HEK293 (cell line): ENCODE results near the gene BORCS5.
A peak's percentile ranks its signal among the peaks of the same experiment; 100 is the strongest.

Experiments used
- CTCF ChIA-PET: fragments of 350-600 bp; formaldehyde crosslinking; extraction: SDS; loops from one replicate; lab custom pipeline; 2021; ENCODE audit warnings: antibody characterized with exemption; lab: Yijun Ruan, JAX
- POLR2A ChIA-PET: fragments of 300-600 bp; formaldehyde crosslinking; extraction: SDS; loops from one replicate; lab custom pipeline; 2020; ENCODE audit warnings: antibody characterized with exemption, inconsistent platforms; lab: Yijun Ruan, JAX
- H3K27ac ChIP-seq: fragments of 200-500 bp; sonication (Bioruptor generic); 2 replicates; pipeline ENCODE4 v1.5.1; 2014; ENCODE audit warnings: low read depth, low read length, control low read depth, inconsistent platforms; ENCODE audit errors: extremely low read depth
- H3K36me3 ChIP-seq, 2 experiments: fragments of 200-500 bp in 1 of 2; sonication (Bioruptor generic) in 1 of 2; 1 replicate in 1 of 2; 2 replicates in 1 of 2; pipeline ENCODE4 v1.5.1; 2014 to 2017; ENCODE audit warnings: inconsistent platforms in 2 of 2, low read length in 2 of 2; ENCODE audit not compliant: control insufficient read depth in 2 of 2, insufficient read depth in 1 of 2
- H3K4me1 ChIP-seq: fragments of 200-500 bp; sonication (Bioruptor generic); 2 replicates; pipeline ENCODE4 v1.5.1; 2014; ENCODE audit warnings: mild to moderate bottlenecking, low read length, inconsistent platforms; ENCODE audit not compliant: control insufficient read depth, insufficient read depth
- H3K4me3 ChIP-seq: 2 replicates; pipeline ENCODE4 v1.5.1; 2011; ENCODE audit warnings: low read depth, mild to moderate bottlenecking, control low read depth, low read length, moderate library complexity
- H3K9me3 ChIP-seq: fragments of 200-500 bp; sonication (Bioruptor generic); 2 replicates; pipeline ENCODE4 v1.5.1; 2014; ENCODE audit warnings: low read depth, low read length, inconsistent platforms; ENCODE audit not compliant: control insufficient read depth, insufficient read depth
- BCL11B ChIP-seq: fragments of 450-650 bp; formaldehyde crosslinking; IDR thresholded peaks from 2 replicates; pipeline ENCODE4 v1.5.1; 2016; ENCODE audit warnings: low read depth, missing biosample characterization, missing genetic modification characterization
- GLI2 ChIP-seq: fragments of 450-650 bp; formaldehyde crosslinking; IDR thresholded peaks from 2 replicates; pipeline ENCODE4; 2017; ENCODE audit warnings: missing biosample characterization, missing genetic modification characterization, low read depth, borderline replicate concordance
- HIC1 ChIP-seq: fragments of 450-650 bp; formaldehyde crosslinking; IDR thresholded peaks from 2 replicates; pipeline ENCODE4 v1.5.1; 2016; ENCODE audit warnings: missing biosample characterization, missing genetic modification characterization
- HOXD13 ChIP-seq: sonication (generic); formaldehyde crosslinking; IDR thresholded peaks from 2 replicates; pipeline ENCODE4 v1.8.0; 2022; ENCODE audit warnings: missing genetic modification reagents, borderline replicate concordance
- KLF10 ChIP-seq: fragments of 450-650 bp; IDR thresholded peaks from 2 replicates; pipeline ENCODE4 v1.5.1; 2018; ENCODE audit warnings: missing biosample characterization, mild to moderate bottlenecking, missing genetic modification characterization
- MZF1 ChIP-seq: fragments of 450-650 bp; formaldehyde crosslinking; IDR thresholded peaks from 2 replicates; pipeline ENCODE4 v1.5.1; 2017; ENCODE audit warnings: missing biosample characterization, missing genetic modification characterization, borderline replicate concordance
- SP7 ChIP-seq: fragments of 450-650 bp; formaldehyde crosslinking; IDR thresholded peaks from 2 replicates; pipeline ENCODE4 v1.5.1; 2016; ENCODE audit warnings: missing biosample characterization, missing genetic modification characterization
- ZBTB1 ChIP-seq: fragments of 450-650 bp; formaldehyde crosslinking; IDR thresholded peaks from 2 replicates; pipeline ENCODE4 v1.5.1; 2016; ENCODE audit warnings: missing biosample characterization, missing genetic modification characterization
- ZFHX2 ChIP-seq: fragments of 450-650 bp; formaldehyde crosslinking; conservative IDR thresholded peaks from 2 replicates; pipeline ENCODE4 v1.5.1; 2016; ENCODE audit warnings: missing biosample characterization, missing genetic modification characterization
- ZNF239 ChIP-seq: fragments of 450-650 bp; formaldehyde crosslinking; IDR thresholded peaks from 2 replicates; pipeline ENCODE4 v1.5.1; 2016; ENCODE audit warnings: missing biosample characterization, missing genetic modification characterization
- ZNF292 ChIP-seq: fragments of 450-650 bp; formaldehyde crosslinking; IDR thresholded peaks from 2 replicates; pipeline ENCODE4 v1.5.1; 2016; ENCODE audit warnings: low read depth, missing biosample characterization, missing genetic modification characterization, borderline replicate concordance
- ZNF324 ChIP-seq: fragments of 450-650 bp; formaldehyde crosslinking; IDR thresholded peaks from 2 replicates; pipeline ENCODE4 v1.5.1; 2016; ENCODE audit warnings: missing biosample characterization, missing genetic modification characterization
- ZNF585B ChIP-seq: fragments of 450-650 bp; formaldehyde crosslinking; IDR thresholded peaks from 2 replicates; pipeline ENCODE4 v1.5.1; 2016; ENCODE audit warnings: missing biosample characterization, missing genetic modification characterization
- ZNF664 ChIP-seq: fragments of 450-650 bp; formaldehyde crosslinking; IDR thresholded peaks from 2 replicates; pipeline ENCODE4 v1.5.1; 2016; ENCODE audit warnings: missing biosample characterization, missing genetic modification characterization
- ZNF670 ChIP-seq: fragments of 450-650 bp; formaldehyde crosslinking; IDR thresholded peaks from 2 replicates; pipeline ENCODE4 v1.5.1; 2016; ENCODE audit warnings: missing biosample characterization, missing genetic modification characterization, low read depth
- ZNF701 ChIP-seq: fragments of 450-650 bp; formaldehyde crosslinking; IDR thresholded peaks from 2 replicates; pipeline ENCODE4 v1.5.1; 2016; ENCODE audit warnings: missing biosample characterization, missing genetic modification characterization
- ZNF704 ChIP-seq: fragments of 450-650 bp; formaldehyde crosslinking; IDR thresholded peaks from 2 replicates; pipeline ENCODE4 v1.5.1; 2016; ENCODE audit warnings: missing biosample characterization, missing genetic modification characterization
- ZXDB ChIP-seq: fragments of 450-650 bp; formaldehyde crosslinking; IDR thresholded peaks from 2 replicates; pipeline ENCODE4 v1.5.1; 2016; ENCODE audit warnings: missing biosample characterization, missing genetic modification characterization
- TF ChIP-seq, protein P1 (sequence below): fragments of 450-650 bp; formaldehyde crosslinking; IDR thresholded peaks from 2 replicates; pipeline ENCODE4 v1.5.1; 2016; ENCODE audit warnings: missing biosample characterization, missing genetic modification characterization

The BORCS5 gene

DNA sequence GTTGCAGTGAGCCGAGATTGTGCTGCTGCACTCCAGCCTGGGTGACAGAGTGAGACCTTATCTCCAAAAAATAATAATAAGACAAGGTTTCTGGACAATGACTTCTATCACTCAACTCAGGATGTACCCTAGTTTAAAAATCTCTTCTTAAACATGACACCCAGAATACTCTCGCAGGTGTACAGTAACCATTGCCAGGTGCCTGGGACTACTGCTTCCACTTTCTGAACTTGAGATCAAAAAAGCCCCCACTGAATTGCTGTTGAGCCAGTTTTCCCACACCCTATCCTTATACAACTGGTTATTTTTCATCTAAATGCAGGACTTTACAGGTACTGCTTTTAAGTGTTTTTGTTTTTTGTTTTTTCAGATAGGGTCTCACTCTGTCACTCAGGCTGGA is 36.3 kb downstream of the BORCS5 start:
- CTCF ChIA-PET = no interaction called here
- H3K27ac ChIP-seq = no peak overlapping the region
- H3K36me3 ChIP-seq = no peaks in the 10 kb centered on the region
- no peak overlapping the region for H3K4me3 ChIP-seq
- H3K9me3 ChIP-seq = no peaks in the 10 kb centered on the region
- H3K4me1 ChIP-seq = peaks cover 8% of the 10 kb centered on the region
- TF ChIP-seq MZF1 (tag by site-specific recombination) (no peak), ZNF239 (tag by site-specific recombination) (0 out of 2 replicates have a peak, but pooled peaks have one; percentile 41)
- POLR2A ChIA-PET = no interaction called here

DNA sequence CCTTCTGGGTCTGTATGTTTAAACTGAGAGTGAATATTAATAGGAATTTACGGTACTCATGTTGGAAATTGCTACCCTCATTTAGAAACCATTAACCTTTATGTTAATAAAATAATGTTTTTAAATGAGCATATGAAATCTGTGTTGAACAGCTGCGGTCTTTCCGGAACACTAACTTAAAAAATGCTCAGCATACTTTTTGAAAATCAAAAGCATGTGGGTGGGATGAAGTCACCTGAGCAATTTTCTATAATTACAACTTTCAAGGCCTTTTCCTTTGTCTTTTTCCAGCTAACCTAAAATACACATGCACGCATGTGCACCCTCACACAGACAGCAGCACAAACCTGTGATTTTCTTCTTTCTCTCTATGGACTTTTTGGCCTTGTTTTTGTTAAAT is 39.8 kb downstream of the BORCS5 start:
- Histone ChIP-seq H3K4me3 (no peak overlapping the region), H3K4me1 (peaks cover 15% of the 10 kb centered on the region), H3K27ac (no peak overlapping the region), H3K36me3 (no peaks in the 10 kb centered on the region), H3K9me3 (no peaks in the 10 kb centered on the region)
- no peak for TF ChIP-seq ZNF324 (tag by site-specific recombination)
- TF ChIP-seq SP7 = peak; percentile 81
- 0 out of 2 replicates have a peak, but pooled peaks have one; percentile 18 for TF ChIP-seq ZNF664 (tag by site-specific recombination)
- peak; percentile 31; the same call in 1 of the 2 replicates for TF ChIP-seq KLF10 (tag by site-specific recombination)
- POLR2A ChIA-PET = no interaction called here
- CTCF ChIA-PET = interaction anchor here (0.6 kb wide), 1 partner anchor 863 kb away, joined by 5 read pairs; no protein-coding TSS in a partner anchor

- H3K27ac ChIP-seq = no peak overlapping the region
- TF ChIP-seq ZXDB (tag by site-specific recombination) = no peak
- TF ChIP-seq HIC1 (tag by site-specific recombination) = no peak
- no peak for TF ChIP-seq ZNF292 (tag by site-specific recombination)
- no peak for TF ChIP-seq ZFHX2 (tag by site-specific recombination)
- TF ChIP-seq ZNF701 (tag by site-specific recombination) = no peak
- TF ChIP-seq, protein P1, sequence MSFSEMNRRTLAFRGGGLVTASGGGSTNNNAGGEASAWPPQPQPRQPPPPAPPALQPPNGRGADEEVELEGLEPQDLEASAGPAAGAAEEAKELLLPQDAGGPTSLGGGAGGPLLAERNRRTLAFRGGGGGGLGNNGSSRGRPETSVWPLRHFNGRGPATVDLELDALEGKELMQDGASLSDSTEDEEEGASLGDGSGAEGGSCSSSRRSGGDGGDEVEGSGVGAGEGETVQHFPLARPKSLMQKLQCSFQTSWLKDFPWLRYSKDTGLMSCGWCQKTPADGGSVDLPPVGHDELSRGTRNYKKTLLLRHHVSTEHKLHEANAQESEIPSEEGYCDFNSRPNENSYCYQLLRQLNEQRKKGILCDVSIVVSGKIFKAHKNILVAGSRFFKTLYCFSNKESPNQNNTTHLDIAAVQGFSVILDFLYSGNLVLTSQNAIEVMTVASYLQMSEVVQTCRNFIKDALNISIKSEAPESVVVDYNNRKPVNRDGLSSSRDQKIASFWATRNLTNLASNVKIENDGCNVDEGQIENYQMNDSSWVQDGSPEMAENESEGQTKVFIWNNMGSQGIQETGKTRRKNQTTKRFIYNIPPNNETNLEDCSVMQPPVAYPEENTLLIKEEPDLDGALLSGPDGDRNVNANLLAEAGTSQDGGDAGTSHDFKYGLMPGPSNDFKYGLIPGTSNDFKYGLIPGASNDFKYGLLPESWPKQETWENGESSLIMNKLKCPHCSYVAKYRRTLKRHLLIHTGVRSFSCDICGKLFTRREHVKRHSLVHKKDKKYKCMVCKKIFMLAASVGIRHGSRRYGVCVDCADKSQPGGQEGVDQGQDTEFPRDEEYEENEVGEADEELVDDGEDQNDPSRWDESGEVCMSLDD (tag by site-specific recombination) = no peak
- TF ChIP-seq BCL11B (tag by site-specific recombination) = no peak
- TF ChIP-seq GLI2 (tag by site-specific recombination) = no peak
- TF ChIP-seq ZNF585B (tag by site-specific recombination) = no peak
- TF ChIP-seq ZNF670 (tag by site-specific recombination) = no peak
- TF ChIP-seq HOXD13 = no peak
- TF ChIP-seq ZNF704 = no peak
- no peak for TF ChIP-seq ZBTB1
- TF ChIP-seq MZF1 (tag by site-specific recombination) = no peak
- TF ChIP-seq, all 188 proteins: peak for 0
- Histone ChIP-seq H3K9me3 (no peaks in the 10 kb centered on the region), H3K4me1 (peaks cover 15% of the 10 kb centered on the region), H3K36me3 (no peaks in the 10 kb centered on the region), H3K4me3 (no peak overlapping the region)
- POLR2A ChIA-PET = no interaction called here
- CTCF ChIA-PET = interaction anchor here (0.8 to 1.9 kb wide), 6 partner anchors 10 to 249 kb away, joined by 3 to 8 read pairs (median 6); no protein-coding TSS in a partner anchor
Measured at GRCh38 chr12:12397184-12397583, 40.3 kb downstream of the BORCS5 start.
